Gastrocnemius medialis (tissue), 4 donors: ENCODE results near the gene CSNK2A3. TPM values are rescaled to one million over a fixed set of nuclear protein-coding genes. Genes with fewer than 3 reads are reported as not detected.

Source experiments
- ATAC-seq, 2 donors: fragments of 150-250 bp; one replicate each; pipeline ENCODE4 v1.9.1; 2016
- DNase-seq, 2 donors: peaks; one replicate each; pipeline ENCODE4 v3.0.0-alpha.2; 2019
- H3K27ac ChIP-seq, 4 donors: fragments of 200-600 bp; sonication (generic); 1 replicate in 1 of 4; 2 replicates in 3 of 4; pipeline ENCODE4 v1.5.1; 2016 to 2018; ENCODE audit warnings: mild to moderate bottlenecking in 2 of 4, moderate library complexity in 1 of 4
- H3K27me3 ChIP-seq, 3 donors: fragments of 200-600 bp; sonication (generic) in 2 of 3; 1 replicate in 1 of 3; 2 replicates in 2 of 3; pipeline versions ENCODE4 v1.5.1 to v1.6.0; 2016 to 2019; ENCODE audit warnings: mild to moderate bottlenecking in 1 of 3, moderate library complexity in 1 of 3
- H3K36me3 ChIP-seq, 2 donors: fragments of 200-600 bp; sonication (generic) in 1 of 2; one replicate each; pipeline ENCODE4 v1.5.1; 2017 to 2018
- H3K4me1 ChIP-seq, 2 donors: fragments of 200-600 bp; sonication (generic) in 1 of 2; one replicate each; pipeline ENCODE4 v1.5.1; 2016 to 2017; ENCODE audit warnings: mild to moderate bottlenecking in 2 of 2
- H3K4me3 ChIP-seq, 4 donors: fragments of 200-600 bp; sonication (generic) in 3 of 4; 1 replicate in 1 of 4; 2 replicates in 3 of 4; pipeline ENCODE4 v1.5.1; 2016 to 2019; ENCODE audit warnings: mild to moderate bottlenecking in 2 of 4
- H3K9me3 ChIP-seq, 3 donors: fragments of 200-600 bp; sonication (generic) in 2 of 3; 1 replicate in 1 of 3; 2 replicates in 2 of 3; pipeline ENCODE4 v1.5.1; 2016 to 2019
- CTCF ChIP-seq, 5 experiments: fragments of 450-650 bp in 3 of 5; fragments of 200-600 bp in 2 of 5; sonication (generic) in 2 of 5; IDR thresholded peaks in 4 of 5; conservative IDR thresholded peaks in 1 of 5; 1 replicate in 4 of 5; 2 replicates in 1 of 5; pipeline ENCODE4 v1.5.1; 2016 to 2019; ENCODE audit warnings: antibody characterized with exemption in 5 of 5, mild to moderate bottlenecking in 3 of 5, moderate library complexity in 3 of 5
- POLR2A ChIP-seq, 2 donors: fragments of 450-650 bp; IDR thresholded peaks; one replicate each; pipeline ENCODE4 v1.6.1; 2017; ENCODE audit warnings: antibody characterized with exemption in 2 of 2, mild to moderate bottlenecking in 2 of 2, moderate library complexity in 2 of 2
- in situ Hi-C, 4 donors: fragments of 200-750 bp; cut with MboI; loops; one replicate each; pipeline versions ENCODE4 v1.15.0 to v1.8.0; 2017; ENCODE audit warnings: low sequenced_read_pairs in 4 of 4
- intact Hi-C: fragments of 100-400 bp; cut with DNase I; formaldehyde crosslinking; loops from one replicate; pipeline ENCODE4 v1.15.1; 2023; ENCODE audit warnings: low total_unique reads
- total RNA-seq, 4 donors: library from RNA; depleted of rRNA; stranded (reverse); fragments of >200 nt; gene quantifications; one replicate each; pipeline versions ENCODE4 v1.1.0 to v1.2.3, GENCODE V29; 2016

Gene CSNK2A3
- total RNA-seq, 4 donors from 2014 or later, result 0.68 to 1.6 (median 1.0) TPM

GRCh38 chr11:11370962-11371303 is 17.9 kb upstream of the CSNK2A3 start:
- ATAC-seq, result no peak

GRCh38 chr11:11370255-11370961 is 17.4 kb upstream of the CSNK2A3 start:
- no peaks in the 10 kb centered on the region for H3K27me3 ChIP-seq
- no peak overlapping the region for H3K4me3 ChIP-seq
- no peak for DNase-seq
- no peaks in the 10 kb centered on the region for H3K9me3 ChIP-seq
- no peaks in the 10 kb centered on the region for H3K36me3 ChIP-seq
- intact Hi-C loops, result no loop called here
- no peak for TF ChIP-seq CTCF (IDR thresholded peaks at IDR 0.05 in 4 of 5, conservative IDR thresholded peaks at IDR 0.05 in 1 of 5)
- TF ChIP-seq POLR2A (IDR thresholded peaks at IDR 0.05), result no peak
- H3K4me1 ChIP-seq, result no peaks in the 10 kb centered on the region
- no peak overlapping the region for H3K27ac ChIP-seq
- in situ Hi-C loops, result no loop called here
- no peak for ATAC-seq

More at GRCh38 chr11:11370962-11371303, 17.9 kb upstream of the CSNK2A3 start:
- no peaks in the 10 kb centered on the region for H3K9me3 ChIP-seq
- no peaks in the 10 kb centered on the region for H3K27me3 ChIP-seq
- H3K36me3 ChIP-seq, result no peaks in the 10 kb centered on the region
- intact Hi-C loops (no loop called here), in situ Hi-C loops (no loop called here)
- no peaks in the 10 kb centered on the region for H3K4me1 ChIP-seq
- no peak overlapping the region for H3K4me3 ChIP-seq
- TF ChIP-seq CTCF (IDR thresholded peaks at IDR 0.05 in 4 of 5, conservative IDR thresholded peaks at IDR 0.05 in 1 of 5), result no peak
- no peak for TF ChIP-seq POLR2A (IDR thresholded peaks at IDR 0.05)
- no peak for DNase-seq
- H3K27ac ChIP-seq, result no peak overlapping the region

- no peaks in the 10 kb centered on the region for H3K27me3 ChIP-seq
- no peak overlapping the region for H3K27ac ChIP-seq
- H3K4me3 ChIP-seq, result no peak overlapping the region
- ATAC-seq (no peak), DNase-seq (no peak)
- intact Hi-C loops (no loop called here), in situ Hi-C loops (no loop called here)
- no peaks in the 10 kb centered on the region for H3K9me3 ChIP-seq
- H3K36me3 ChIP-seq, result no peaks in the 10 kb centered on the region
- TF ChIP-seq CTCF (IDR thresholded peaks at IDR 0.05 in 4 of 5, conservative IDR thresholded peaks at IDR 0.05 in 1 of 5) (no peak), POLR2A (IDR thresholded peaks at IDR 0.05) (no peak)
- no peaks in the 10 kb centered on the region for H3K4me1 ChIP-seq
Measured at GRCh38 chr11:11366793-11367192, 13.7 kb upstream of the CSNK2A3 start.

GRCh38 chr11:11363674-11364073 is 10.6 kb upstream of the CSNK2A3 start:
- no peaks in the 10 kb centered on the region for H3K36me3 ChIP-seq
- no peak for DNase-seq
- TF ChIP-seq POLR2A (IDR thresholded peaks at IDR 0.05) (no peak), CTCF (IDR thresholded peaks at IDR 0.05 in 4 of 5, conservative IDR thresholded peaks at IDR 0.05 in 1 of 5) (no peak)
- H3K27me3 ChIP-seq, result no peaks in the 10 kb centered on the region
- intact Hi-C loops (no loop called here), in situ Hi-C loops (no loop called here)
- H3K4me1 ChIP-seq, result no peaks in the 10 kb centered on the region
- ATAC-seq, result no peak
- no peaks in the 10 kb centered on the region for H3K9me3 ChIP-seq
- no peak overlapping the region for H3K27ac ChIP-seq
- no peak overlapping the region for H3K4me3 ChIP-seq

- Histone ChIP-seq H3K27me3 (no peaks in the 10 kb centered on the region), H3K27ac (no peak overlapping the region), H3K4me1 (no peaks in the 10 kb centered on the region), H3K9me3 (no peaks in the 10 kb centered on the region), H3K36me3 (no peaks in the 10 kb centered on the region), H3K4me3 (no peak overlapping the region)
- intact Hi-C loops (no loop called here), in situ Hi-C loops (no loop called here)
- DNase-seq, result no peak
- ATAC-seq, result no peak
- no peak for TF ChIP-seq POLR2A (IDR thresholded peaks at IDR 0.05)
- no peak for TF ChIP-seq CTCF (IDR thresholded peaks at IDR 0.05 in 4 of 5, conservative IDR thresholded peaks at IDR 0.05 in 1 of 5)
Measured at GRCh38 chr11:11359611-11360010, 6.6 kb upstream of the CSNK2A3 start.
